ENCODE results near the gene PGLYRP3. TPM values are rescaled to one million over a fixed set of nuclear protein-coding genes. Genes with fewer than 3 reads are reported as not detected.
A peak's percentile ranks its signal among the peaks of the same experiment; 100 is the strongest.

The PGLYRP3 gene
- total and polyA plus RNA-seq, 11 donors = not detected

DNA sequence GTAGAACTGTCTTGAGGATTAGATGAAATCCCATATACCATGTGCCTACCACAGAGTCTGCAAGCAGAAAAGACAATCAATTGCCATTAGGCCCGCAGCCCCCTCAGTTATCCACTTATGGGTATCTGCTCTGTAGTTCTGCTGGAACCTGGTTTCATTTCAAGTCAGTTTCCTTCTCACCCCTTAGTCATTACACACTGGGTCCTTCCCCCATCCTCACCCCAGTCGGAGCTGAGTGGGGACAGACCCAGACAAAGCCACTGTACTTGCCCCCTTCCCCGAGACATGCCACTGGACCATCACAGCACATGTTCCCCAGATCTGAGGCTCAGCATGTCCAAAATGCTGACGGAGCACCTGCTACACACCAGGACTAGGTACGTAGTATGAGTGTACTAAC lies 21.2 kb downstream of the PGLYRP3 start:
- Histone ChIP-seq H3K27me3 (peaks cover 0 to 34% (median 4%) of the 10 kb centered on the region in 9 donors), H3K4me3 (no peak overlapping the region), H3K36me3 (no peaks in the 10 kb centered on the region), H3K27ac (no peak overlapping the region), H3K9me3 (no peaks in the 10 kb centered on the region), H3K4me1 (no peaks in the 10 kb centered on the region)
- DNase-seq (no peak), ATAC-seq (no peak)
- TF ChIP-seq, protein P1, sequence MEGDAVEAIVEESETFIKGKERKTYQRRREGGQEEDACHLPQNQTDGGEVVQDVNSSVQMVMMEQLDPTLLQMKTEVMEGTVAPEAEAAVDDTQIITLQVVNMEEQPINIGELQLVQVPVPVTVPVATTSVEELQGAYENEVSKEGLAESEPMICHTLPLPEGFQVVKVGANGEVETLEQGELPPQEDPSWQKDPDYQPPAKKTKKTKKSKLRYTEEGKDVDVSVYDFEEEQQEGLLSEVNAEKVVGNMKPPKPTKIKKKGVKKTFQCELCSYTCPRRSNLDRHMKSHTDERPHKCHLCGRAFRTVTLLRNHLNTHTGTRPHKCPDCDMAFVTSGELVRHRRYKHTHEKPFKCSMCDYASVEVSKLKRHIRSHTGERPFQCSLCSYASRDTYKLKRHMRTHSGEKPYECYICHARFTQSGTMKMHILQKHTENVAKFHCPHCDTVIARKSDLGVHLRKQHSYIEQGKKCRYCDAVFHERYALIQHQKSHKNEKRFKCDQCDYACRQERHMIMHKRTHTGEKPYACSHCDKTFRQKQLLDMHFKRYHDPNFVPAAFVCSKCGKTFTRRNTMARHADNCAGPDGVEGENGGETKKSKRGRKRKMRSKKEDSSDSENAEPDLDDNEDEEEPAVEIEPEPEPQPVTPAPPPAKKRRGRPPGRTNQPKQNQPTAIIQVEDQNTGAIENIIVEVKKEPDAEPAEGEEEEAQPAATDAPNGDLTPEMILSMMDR (IDR thresholded peaks at IDR 0.05) = no peak
- TF ChIP-seq POLR2A (IDR thresholded peaks at IDR 0.05) = no peak
- intact Hi-C loops (cut with DNase I) = no loop called here
- 88 to 95% (median 92%) methylated on average over 5 of the region's 5 CpGs for WGBS, 4 donors

DNA sequence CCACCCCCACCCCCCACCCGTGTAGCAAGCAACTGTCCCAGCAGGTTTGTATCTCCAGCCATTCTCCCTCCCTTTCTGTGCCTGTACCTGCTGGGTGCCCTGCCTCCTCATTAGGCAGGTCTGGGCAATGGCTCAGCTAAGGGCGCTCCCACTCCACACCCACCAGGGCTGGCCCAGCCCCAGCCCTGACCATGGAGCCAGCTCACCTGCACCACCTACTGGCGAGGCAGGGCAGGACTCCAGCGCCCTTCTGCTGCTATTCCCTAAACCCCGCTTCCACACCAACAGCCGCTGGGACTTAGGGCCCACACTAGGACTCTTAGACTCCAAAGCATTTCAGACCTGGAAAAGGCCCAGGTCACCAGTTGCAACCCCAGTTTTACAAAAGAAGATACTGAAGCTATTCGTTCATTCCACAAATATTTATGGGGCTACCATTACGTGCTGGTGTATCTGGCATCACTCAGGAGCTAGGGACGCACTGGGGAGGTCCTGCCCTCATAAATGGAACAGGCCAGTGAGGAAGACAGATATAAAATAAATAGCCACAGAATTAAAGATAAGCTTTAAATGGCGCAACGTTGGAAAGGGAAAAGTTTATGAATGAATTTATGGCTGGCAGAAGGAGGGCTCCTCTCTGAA lies 24.0 kb downstream of the PGLYRP3 start:
- H3K4me3 ChIP-seq = no peak overlapping the region
- no peak overlapping the region for H3K27ac ChIP-seq
- no peaks in the 10 kb centered on the region for H3K36me3 ChIP-seq
- no peaks in the 10 kb centered on the region for H3K9me3 ChIP-seq
- H3K27me3 ChIP-seq = peaks cover 0 to 34% (median 4%) of the 10 kb centered on the region in 9 donors
- no peak for DNase-seq
- ATAC-seq = no peak
- no peak for TF ChIP-seq POLR2A (IDR thresholded peaks at IDR 0.05)
- TF ChIP-seq, protein P1 (IDR thresholded peaks at IDR 0.05) = peak in 4 of 12 donors; percentile 8 to 37 (median 18)
- intact Hi-C loops (cut with DNase I) = no loop called here
- 64 to 68% (median 66%) methylated on average over 10 to 11 of the region's 11 CpGs for WGBS, 4 donors
- H3K4me1 ChIP-seq = no peaks in the 10 kb centered on the region

DNA sequence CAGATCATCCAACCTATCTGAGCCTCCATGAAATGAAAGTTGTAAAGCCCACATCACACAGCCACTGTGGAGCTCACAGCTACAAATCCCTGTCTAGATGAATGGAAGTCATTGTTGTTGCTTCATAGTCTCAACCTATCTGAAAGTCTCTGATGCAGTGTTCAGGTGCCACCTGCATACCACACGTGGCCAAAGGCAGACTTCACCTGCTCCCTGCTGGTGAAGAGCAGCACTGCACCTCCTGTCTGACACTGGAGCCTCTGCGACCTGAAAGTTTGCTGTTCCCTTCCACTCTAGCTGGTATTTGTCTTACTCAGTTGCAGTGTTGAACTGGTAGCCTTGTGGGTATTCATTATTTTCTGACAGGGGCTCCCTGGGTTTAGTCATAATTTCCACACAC lies 34.9 kb downstream of the PGLYRP3 start:
- no peak for DNase-seq
- no peaks in the 10 kb centered on the region for H3K36me3 ChIP-seq

DNA sequence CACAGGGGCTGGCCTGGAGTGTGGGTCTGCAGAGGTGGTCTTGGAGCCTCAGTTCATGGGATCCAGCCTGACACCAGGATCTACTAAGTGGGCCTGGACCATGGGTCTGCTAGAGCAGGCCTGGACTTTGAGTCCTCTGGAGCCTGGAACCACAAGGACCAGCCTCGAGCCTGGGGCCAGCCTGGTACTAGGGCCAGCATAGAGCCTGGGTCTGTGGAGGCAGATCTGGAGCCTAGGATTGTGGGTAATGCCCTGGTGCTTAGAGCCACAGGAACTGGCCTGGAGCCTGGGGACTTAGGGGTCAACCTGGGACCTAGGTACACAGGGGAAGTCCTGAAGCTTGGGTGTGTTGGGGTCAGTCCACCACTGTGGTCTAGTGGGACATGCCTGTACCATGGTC lies 40.6 kb downstream of the PGLYRP3 start:
- WGBS, 4 donors = 70 to 74% (median 71%) methylated on average over 1 of the region's 1 CpG; no CpG with 5 or more reads in 1 of the 4 donors

More for the DNA sequence above, 34.9 kb downstream of the PGLYRP3 start:
- Histone ChIP-seq H3K4me1 (no peaks in the 10 kb centered on the region), H3K27ac (no peak overlapping the region), H3K4me3 (no peak overlapping the region), H3K27me3 (peaks cover 0 to 15% (median 0%) of the 10 kb centered on the region in 9 donors), H3K9me3 (no peaks in the 10 kb centered on the region)
- TF ChIP-seq, protein P1 (IDR thresholded peaks at IDR 0.05) = peak in 7 of 12 donors; percentile 14 to 44 (median 20)
- no peak for TF ChIP-seq POLR2A (IDR thresholded peaks at IDR 0.05)
- no peak for ATAC-seq
- 10 to 22% (median 16%) methylated on average over 2 of the region's 2 CpGs for whole genome bisulfite sequencing, 4 donors
- intact Hi-C loops (cut with DNase I) = no loop called here

More for the DNA sequence above, 40.6 kb downstream of the PGLYRP3 start:
- H3K9me3 ChIP-seq = no peaks in the 10 kb centered on the region
- DNase-seq (no peak), ATAC-seq (no peak)
- H3K27me3 ChIP-seq = peaks cover 0 to 27% (median 0%) of the 10 kb centered on the region in 9 donors
- TF ChIP-seq, protein P1 (IDR thresholded peaks at IDR 0.05) = no peak
- TF ChIP-seq POLR2A (IDR thresholded peaks at IDR 0.05) = no peak
- no peaks in the 10 kb centered on the region for H3K4me1 ChIP-seq
- intact Hi-C loops (cut with DNase I) = no loop called here
- H3K36me3 ChIP-seq = no peaks in the 10 kb centered on the region
- no peak overlapping the region for H3K27ac ChIP-seq
- no peak overlapping the region for H3K4me3 ChIP-seq
